ENCODE data around the gene SPATA17. TPM values are rescaled to one million over a fixed set of nuclear protein-coding genes. Genes with fewer than 3 reads are reported as not detected.
A peak's percentile ranks its signal among the peaks of the same experiment; 100 is the strongest.

Gene SPATA17
- total and polyA plus RNA-seq, 2 experiments from 2014 or later: 1.2 to 3.5 TPM

DNA sequence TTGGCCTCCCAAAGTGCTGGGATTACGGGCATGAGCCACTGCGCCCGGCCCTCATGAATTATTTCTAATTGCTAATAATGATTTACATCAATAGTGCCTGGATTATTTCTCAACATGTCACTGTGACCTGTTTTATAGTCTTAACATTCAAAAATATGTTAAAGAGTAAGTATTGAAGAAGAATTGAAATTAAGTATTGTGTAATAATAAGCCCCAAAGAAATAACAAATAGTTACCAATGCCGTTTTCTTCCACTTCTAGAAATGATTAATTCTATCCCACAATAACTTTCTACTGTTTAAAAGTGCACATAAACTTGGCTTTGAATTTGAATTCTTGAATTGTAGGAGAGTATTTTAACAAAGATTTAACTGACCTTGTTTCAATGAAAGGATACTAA, 19.5 kb downstream of the SPATA17 start (continued):
- TF ChIP-seq ZNF462 (CRISPR knock-in tag; IDR thresholded peaks at IDR 0.05): no peak
- TF ChIP-seq ZNF114 (CRISPR knock-in tag; IDR thresholded peaks at IDR 0.05): no peak
- TF ChIP-seq STAT1 (IDR thresholded peaks at IDR 0.05; ENCODE audit: unreplicated experiment): no peak

DNA sequence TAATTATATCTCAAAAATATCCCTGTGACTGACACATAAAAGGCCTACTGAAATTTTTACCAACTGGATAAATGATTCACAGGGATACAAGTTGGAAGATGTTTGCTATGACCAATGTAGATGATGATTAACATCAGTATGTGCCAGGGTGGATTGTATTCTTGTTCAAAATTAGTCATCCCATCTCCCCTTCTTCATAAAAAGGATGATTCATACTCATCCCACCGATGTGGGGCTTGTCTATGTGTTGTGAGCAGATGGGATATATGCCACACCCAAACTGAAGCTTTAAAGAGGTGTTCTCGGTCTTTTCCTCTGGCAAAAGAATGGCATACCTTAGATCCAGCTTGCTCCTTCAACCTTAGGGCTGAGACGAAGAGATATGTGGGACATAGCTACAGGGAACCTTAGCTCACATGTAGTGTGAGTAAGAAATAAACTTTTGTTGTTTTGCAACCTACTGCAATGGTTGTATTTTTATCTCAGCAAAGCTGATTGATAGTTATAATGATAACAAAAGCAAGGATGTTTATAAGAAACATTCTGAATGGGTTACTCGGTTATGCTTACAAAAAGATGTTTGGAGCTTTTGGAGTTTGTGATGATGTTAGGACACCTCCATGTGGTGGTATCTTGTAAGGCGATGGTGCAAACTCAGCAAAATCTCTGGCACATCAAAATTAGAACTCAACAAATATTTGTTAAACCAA, 29.4 kb downstream of the SPATA17 start:
- DNase-seq (ENCODE audit: low spot score) (peak; percentile 49), ATAC-seq (peak; percentile 43)
- no peaks in the 10 kb centered on the region for H3K27me3 Mint-ChIP-seq (ENCODE audit: insufficient read depth, low read depth, poor library complexity)
- no peaks in the 10 kb centered on the region for H3K36me3 Mint-ChIP-seq (ENCODE audit: low read depth)
- no peak overlapping the region for H3K27ac Mint-ChIP-seq
- H3K36me3 ChIP-seq (ENCODE audit: insufficient read depth): no peaks in the 10 kb centered on the region
- no peaks in the 10 kb centered on the region for H3K4me1 ChIP-seq (ENCODE audit: insufficient read depth)
- TF ChIP-seq, protein P1, sequence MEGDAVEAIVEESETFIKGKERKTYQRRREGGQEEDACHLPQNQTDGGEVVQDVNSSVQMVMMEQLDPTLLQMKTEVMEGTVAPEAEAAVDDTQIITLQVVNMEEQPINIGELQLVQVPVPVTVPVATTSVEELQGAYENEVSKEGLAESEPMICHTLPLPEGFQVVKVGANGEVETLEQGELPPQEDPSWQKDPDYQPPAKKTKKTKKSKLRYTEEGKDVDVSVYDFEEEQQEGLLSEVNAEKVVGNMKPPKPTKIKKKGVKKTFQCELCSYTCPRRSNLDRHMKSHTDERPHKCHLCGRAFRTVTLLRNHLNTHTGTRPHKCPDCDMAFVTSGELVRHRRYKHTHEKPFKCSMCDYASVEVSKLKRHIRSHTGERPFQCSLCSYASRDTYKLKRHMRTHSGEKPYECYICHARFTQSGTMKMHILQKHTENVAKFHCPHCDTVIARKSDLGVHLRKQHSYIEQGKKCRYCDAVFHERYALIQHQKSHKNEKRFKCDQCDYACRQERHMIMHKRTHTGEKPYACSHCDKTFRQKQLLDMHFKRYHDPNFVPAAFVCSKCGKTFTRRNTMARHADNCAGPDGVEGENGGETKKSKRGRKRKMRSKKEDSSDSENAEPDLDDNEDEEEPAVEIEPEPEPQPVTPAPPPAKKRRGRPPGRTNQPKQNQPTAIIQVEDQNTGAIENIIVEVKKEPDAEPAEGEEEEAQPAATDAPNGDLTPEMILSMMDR (conservative IDR thresholded peaks at IDR 0.05; ENCODE audit: low read depth in 2 of 2): peak; percentile 57 to 67
- TF ChIP-seq, protein P2, sequence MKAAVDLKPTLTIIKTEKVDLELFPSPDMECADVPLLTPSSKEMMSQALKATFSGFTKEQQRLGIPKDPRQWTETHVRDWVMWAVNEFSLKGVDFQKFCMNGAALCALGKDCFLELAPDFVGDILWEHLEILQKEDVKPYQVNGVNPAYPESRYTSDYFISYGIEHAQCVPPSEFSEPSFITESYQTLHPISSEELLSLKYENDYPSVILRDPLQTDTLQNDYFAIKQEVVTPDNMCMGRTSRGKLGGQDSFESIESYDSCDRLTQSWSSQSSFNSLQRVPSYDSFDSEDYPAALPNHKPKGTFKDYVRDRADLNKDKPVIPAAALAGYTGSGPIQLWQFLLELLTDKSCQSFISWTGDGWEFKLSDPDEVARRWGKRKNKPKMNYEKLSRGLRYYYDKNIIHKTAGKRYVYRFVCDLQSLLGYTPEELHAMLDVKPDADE (IDR thresholded peaks at IDR 0.05): no peak
- H4K20me1 ChIP-seq (replicated peaks; ENCODE audit: insufficient read depth): no peaks in the 10 kb centered on the region
- 0 out of 3 replicates have a peak, but pooled peaks cover 2% of the 10 kb centered on the region for H3K4me1 Mint-ChIP-seq
- no peaks in the 10 kb centered on the region for H3K9me3 Mint-ChIP-seq
- no peaks in the 10 kb centered on the region for H3K27me3 ChIP-seq (ENCODE audit: insufficient read depth)
- H3K4me3 Mint-ChIP-seq: no peak overlapping the region
- H3K27ac ChIP-seq (ENCODE audit: low read depth): no peak overlapping the region
- no peaks in the 10 kb centered on the region for H3F3A ChIP-seq (replicated peaks; ENCODE audit: low read depth)
- H2AFZ ChIP-seq: no peak overlapping the region
- H3K9me2 ChIP-seq (ENCODE audit: insufficient read depth): no peaks in the 10 kb centered on the region
- H3K4me2 ChIP-seq: no peak overlapping the region
- no peak overlapping the region for H3K4me3 ChIP-seq
- H3K79me2 ChIP-seq (replicated peaks; ENCODE audit: insufficient read depth): no peaks in the 10 kb centered on the region
